Liver (tissue), 9 donors: ENCODE measurements around the gene IL37. TPM values are rescaled to one million over a fixed set of nuclear protein-coding genes. Genes with fewer than 3 reads are reported as not detected.

Experiments used
- DNase-seq: peaks from one replicate; pipeline ENCODE4 v3.0.0-alpha.2; 2017; ENCODE audit warnings: low spot score
- H3K27ac ChIP-seq, 2 donors: one replicate each; pipeline ENCODE4 v1.7.0; 2013; ENCODE audit warnings: inconsistent platforms in 2 of 2, low read length in 2 of 2, control low read depth in 1 of 2, low read depth in 1 of 2, mild to moderate bottlenecking in 1 of 2
- H3K27me3 ChIP-seq, 4 donors: one replicate each; pipeline versions ENCODE4 v1.6.1 to v1.7.0; 2013; ENCODE audit warnings: low read length in 3 of 4, inconsistent platforms in 1 of 4, mild to moderate bottlenecking in 1 of 4, moderate library complexity in 1 of 4; ENCODE audit not compliant: control insufficient read depth in 4 of 4, insufficient read depth in 4 of 4
- H3K36me3 ChIP-seq, 4 donors: one replicate each; pipeline versions ENCODE4 v1.6.1 to v1.7.0; 2013; ENCODE audit warnings: low read length in 3 of 4, mild to moderate bottlenecking in 3 of 4, low read depth in 1 of 4, moderate library complexity in 1 of 4; ENCODE audit not compliant: control insufficient read depth in 4 of 4, insufficient read depth in 3 of 4
- H3K4me1 ChIP-seq, 4 donors: one replicate each; pipeline versions ENCODE4 v1.6.1 to v1.7.0; 2013; ENCODE audit warnings: low read length in 3 of 4, mild to moderate bottlenecking in 3 of 4, moderate library complexity in 1 of 4; ENCODE audit not compliant: control insufficient read depth in 4 of 4, insufficient read depth in 4 of 4
- H3K4me3 ChIP-seq, 3 donors: one replicate each; pipeline versions ENCODE4 v1.6.1 to v1.7.0; 2013; ENCODE audit warnings: low read length in 3 of 3, control low read depth in 1 of 3, low read depth in 1 of 3, mild to moderate bottlenecking in 1 of 3
- H3K9ac ChIP-seq, 2 donors: one replicate each; pipeline ENCODE4 v1.7.0; 2013; ENCODE audit warnings: low read length in 2 of 2, mild to moderate bottlenecking in 2 of 2, moderate library complexity in 2 of 2, control low read depth in 1 of 2, low read depth in 1 of 2
- H3K9me3 ChIP-seq, 4 donors: one replicate each; pipeline versions ENCODE4 v1.6.1 to v1.7.0; 2013; ENCODE audit warnings: low read length in 3 of 4; ENCODE audit not compliant: control insufficient read depth in 4 of 4
- ATF3 ChIP-seq: IDR thresholded peaks from 2 replicates; pipeline ENCODE4 v1.6.1; 2016; ENCODE audit warnings: antibody characterized with exemption
- CTCF ChIP-seq: fragments of 150-350 bp; IDR thresholded peaks from 2 replicates; pipeline ENCODE4 v1.5.1; 2017; ENCODE audit warnings: improper control_type of control experiment, low read depth, low read length; ENCODE audit not compliant: missing input control
- EGR1 ChIP-seq, 2 donors: IDR thresholded peaks; 2 replicates each; pipeline ENCODE4 v1.6.1; 2016 to 2018; ENCODE audit warnings: antibody characterized with exemption in 2 of 2, low read depth in 2 of 2
- FOXA1 ChIP-seq: IDR thresholded peaks from 2 replicates; pipeline ENCODE4 v1.6.1; 2016; ENCODE audit warnings: antibody characterized with exemption
- FOXA2 ChIP-seq: IDR thresholded peaks from 2 replicates; pipeline ENCODE4 v1.6.1; 2016; ENCODE audit warnings: antibody characterized with exemption
- GABPA ChIP-seq, 2 donors: IDR thresholded peaks in 1 of 2; conservative IDR thresholded peaks in 1 of 2; 2 replicates each; pipeline ENCODE4 v1.6.1; 2016; ENCODE audit warnings: antibody characterized with exemption in 2 of 2, mild to moderate bottlenecking in 1 of 2, moderate library complexity in 1 of 2
- HNF4A ChIP-seq, 2 donors: conservative IDR thresholded peaks; 2 replicates each; pipeline ENCODE4 v1.6.1; 2016; ENCODE audit warnings: antibody characterized with exemption in 2 of 2, mild to moderate bottlenecking in 2 of 2
- HNF4G ChIP-seq: IDR thresholded peaks from 2 replicates; pipeline ENCODE4 v1.6.1; 2016; ENCODE audit warnings: antibody characterized with exemption
- JUND ChIP-seq, 2 donors: IDR thresholded peaks; 2 replicates each; pipeline ENCODE4 v1.6.1; 2016; ENCODE audit warnings: antibody characterized with exemption in 2 of 2
- MAX ChIP-seq: IDR thresholded peaks from 2 replicates; pipeline ENCODE4 v1.6.1; 2016; ENCODE audit warnings: antibody characterized with exemption
- NR2F2 ChIP-seq: IDR thresholded peaks from 2 replicates; pipeline ENCODE4 v1.6.1; 2016; ENCODE audit warnings: antibody characterized with exemption
- RAD21 ChIP-seq, 2 donors: IDR thresholded peaks; 2 replicates each; pipeline ENCODE4 v1.6.1; 2016; ENCODE audit warnings: antibody characterized with exemption in 2 of 2, mild to moderate bottlenecking in 2 of 2
- REST ChIP-seq: IDR thresholded peaks from 2 replicates; pipeline ENCODE4 v1.6.1; 2016; ENCODE audit warnings: antibody characterized with exemption, mild to moderate bottlenecking
- RXRA ChIP-seq, 2 donors: IDR thresholded peaks; 2 replicates each; pipeline ENCODE4 v1.6.1; 2017 to 2018; ENCODE audit warnings: antibody characterized with exemption in 2 of 2, mild to moderate bottlenecking in 1 of 2
- SP1 ChIP-seq: IDR thresholded peaks from 2 replicates; pipeline ENCODE4 v1.6.1; 2018; ENCODE audit warnings: antibody characterized with exemption, mild to moderate bottlenecking
- TAF1 ChIP-seq: conservative IDR thresholded peaks from 2 replicates; pipeline ENCODE4 v1.6.1; 2016; ENCODE audit warnings: antibody characterized with exemption, mild to moderate bottlenecking
- YY1 ChIP-seq: IDR thresholded peaks from 2 replicates; pipeline ENCODE4 v1.6.1; 2016; ENCODE audit warnings: antibody characterized with exemption, mild to moderate bottlenecking
- ZBTB33 ChIP-seq: IDR thresholded peaks from 2 replicates; pipeline ENCODE4 v1.6.1; 2016; ENCODE audit warnings: antibody characterized with exemption
- WGBS: extraction: QIAGEN DNeasy Blood & Tissue Kit; methylation state at CpG from one replicate; pipeline ENCODE4 v1.1.7; 2013; 5-methylcytosine and 5-hydroxymethylcytosine counted together
- polyA plus RNA-seq, 2 donors: library from polyadenylated mRNA; stranded (reverse) in 1 of 2; unstranded in 1 of 2; fragments of 200-250 nt in 1 of 2; fragments of >200 nt in 1 of 2; fragmentation: Nextera tagmentation in 1 of 2; extraction: Ambion mirVana in 1 of 2; gene quantifications; one replicate each; pipeline versions ENCODE4 v1.2.1 to v1.2.3, GENCODE V29; 2013 to 2015
- total RNA-seq, 2 donors: library from RNA; depleted of rRNA; stranded (reverse); fragments of >200 nt; gene quantifications; one replicate each; pipeline ENCODE4 v1.2.3, GENCODE V29; 2014
- donor health status: healthy.
- donor health status: healthy.
- donor health status: healthy.
- donor health status: healthy.
- donor health status: healthy.

The IL37 gene
- total and polyA plus RNA-seq, 4 donors, result not detected

GRCh38 chr2:112940859-112941625 is 30.1 kb downstream of the IL37 start:
- H3K27ac ChIP-seq, result peak overlapping the region in 1 of 2 donors; percentile 15
- H3K4me3 ChIP-seq, result no peak overlapping the region
- TF ChIP-seq SP1 (peak; percentile 24), ATF3 (no peak), HNF4G (no peak), JUND (IDR thresholded peaks at IDR 0.05) (no peak), RXRA (IDR thresholded peaks at IDR 0.05) (peak in 1 of 2 donors; percentile 51), FOXA2 (peak; percentile 83), ZBTB33 (peak; percentile 27), GABPA (IDR thresholded peaks at IDR 0.05 in 1 of 2, conservative IDR thresholded peaks at IDR 0.05 in 1 of 2) (no peak), HNF4A (conservative IDR thresholded peaks at IDR 0.05) (peak in 1 of 2 donors; percentile 56), NR2F2 (no peak), EGR1 (IDR thresholded peaks at IDR 0.05; ENCODE audit: low read depth in 2 of 2) (no peak), CTCF (no peak), TAF1 (no peak), FOXA1 (peak; percentile 65), RAD21 (IDR thresholded peaks at IDR 0.05) (peak in 1 of 2 donors; percentile 3), MAX (no peak), YY1 (peak; percentile 74), REST (no peak)
- H3K4me1 ChIP-seq, result peaks cover 7 to 35% (median 27%) of the 10 kb centered on the region in 4 donors
- no peaks in the 10 kb centered on the region for H3K27me3 ChIP-seq
- H3K9me3 ChIP-seq, result peaks cover 0 to 2% (median 0%) of the 10 kb centered on the region in 4 donors
- DNase-seq, result no peak
- 45% methylated on average over 3 of the region's 3 CpGs for WGBS
- H3K36me3 ChIP-seq, result no peaks in the 10 kb centered on the region
- no peak overlapping the region for H3K9ac ChIP-seq
